GM21381 (cell line): ENCODE measurements around the gene IL33.

Source experiments
- ATAC-seq: cut with Tn5 transposase; IDR thresholded peaks from one replicate; pipeline ENCODE4 v1.9.1; 2021; ENCODE audit warnings: mild to moderate bottlenecking, moderate library complexity; ENCODE audit not compliant: unreplicated experiment

The IL33 gene

DNA sequence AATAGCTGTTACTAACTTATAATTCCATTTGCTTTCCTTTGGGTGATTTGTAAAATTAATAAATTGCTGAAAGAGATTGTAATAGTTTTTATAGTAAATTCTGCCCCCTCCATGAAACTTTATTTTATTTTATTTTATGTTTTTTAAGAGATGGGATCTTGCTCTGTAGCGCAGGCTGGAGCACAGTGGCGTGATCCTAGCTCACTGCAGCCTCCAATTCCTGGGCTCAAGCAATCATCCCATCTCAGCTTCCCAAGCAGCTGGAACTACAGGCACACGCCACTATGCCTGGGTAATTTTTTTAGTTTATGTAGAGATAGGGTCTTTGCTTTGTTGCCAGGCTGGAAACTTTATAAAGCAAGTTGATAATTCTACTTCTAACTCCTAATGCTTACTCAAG, 395 bp downstream of the IL33 start:
- no peak for ATAC-seq

DNA sequence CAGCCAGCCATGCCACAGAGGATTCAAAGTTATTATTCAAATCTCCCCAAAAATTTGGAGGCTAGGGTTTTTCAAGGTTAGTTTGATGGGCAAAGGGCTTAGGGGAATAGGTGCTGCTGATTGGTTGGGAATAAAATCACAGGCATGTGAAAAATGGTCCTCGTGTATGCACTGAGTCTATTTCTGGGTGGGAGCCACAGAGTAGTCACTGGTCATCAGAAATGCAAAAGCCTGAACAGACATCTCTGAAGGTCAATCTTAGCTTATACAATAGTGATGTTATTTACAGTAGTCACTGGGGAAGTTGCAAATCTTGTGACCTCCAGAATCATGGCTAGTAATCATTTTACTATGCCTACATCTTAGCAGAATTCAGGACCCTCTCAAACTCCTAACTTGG, 1.3 kb downstream of the IL33 start:
- ATAC-seq = no peak

DNA sequence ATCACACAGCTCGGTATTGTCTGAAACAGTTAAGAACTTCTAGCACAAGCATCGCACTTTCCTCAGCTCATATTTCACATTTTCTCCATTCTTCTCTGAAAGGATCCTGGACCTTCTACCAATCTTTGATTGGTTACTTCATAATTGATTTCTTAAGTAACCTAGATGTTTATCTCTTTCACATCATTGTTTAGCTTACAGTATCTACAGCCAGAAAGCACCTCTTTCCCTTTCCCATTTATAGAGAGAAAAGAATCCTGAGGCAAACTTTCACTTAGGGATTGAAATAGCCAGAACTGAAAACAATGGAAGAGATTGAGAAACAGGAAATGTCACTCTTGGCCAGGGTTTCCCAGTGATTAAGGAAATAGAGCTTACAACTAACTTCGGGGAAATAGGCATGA, 2.5 kb downstream of the IL33 start:
- ATAC-seq = no peak

DNA sequence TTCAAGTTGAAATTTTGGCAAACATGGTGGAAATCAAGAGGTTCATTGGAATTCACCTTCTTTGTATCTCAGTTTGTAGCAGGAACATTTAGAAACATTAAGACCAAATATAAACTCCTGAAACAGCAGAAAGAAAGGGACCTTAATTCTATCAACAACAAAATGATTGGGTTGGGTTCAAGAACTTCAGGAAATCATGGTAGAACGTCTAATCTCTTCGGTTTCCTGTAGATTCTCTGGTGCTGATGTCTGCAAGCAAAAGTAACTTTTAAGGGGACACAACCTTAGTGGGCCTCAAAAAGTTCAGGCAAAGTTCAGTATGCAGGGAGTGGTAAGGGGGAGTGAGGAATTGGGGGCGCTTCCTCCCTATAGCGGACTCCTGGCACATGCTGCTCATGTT, 3.4 kb downstream of the IL33 start:
- ATAC-seq = no peak

DNA sequence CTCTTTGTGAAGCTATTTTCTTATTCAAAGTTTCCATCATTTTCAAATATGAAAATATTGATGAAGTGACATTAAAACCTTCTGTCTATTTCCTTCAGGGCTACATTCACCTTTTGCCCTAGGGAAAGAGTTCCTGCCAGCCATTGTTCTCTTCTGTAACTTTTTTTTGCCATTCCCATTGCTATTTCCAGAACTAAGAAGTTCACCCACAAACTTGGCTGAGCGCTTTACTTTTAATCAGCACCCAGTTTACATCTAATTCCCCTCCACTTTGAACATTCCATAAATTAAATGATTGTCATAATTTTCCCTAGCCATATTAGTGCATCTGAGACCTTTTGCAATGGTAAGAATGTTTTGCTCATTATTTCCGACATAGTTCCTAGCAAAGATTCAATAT, 4.4 kb downstream of the IL33 start:
- ATAC-seq = no peak

DNA sequence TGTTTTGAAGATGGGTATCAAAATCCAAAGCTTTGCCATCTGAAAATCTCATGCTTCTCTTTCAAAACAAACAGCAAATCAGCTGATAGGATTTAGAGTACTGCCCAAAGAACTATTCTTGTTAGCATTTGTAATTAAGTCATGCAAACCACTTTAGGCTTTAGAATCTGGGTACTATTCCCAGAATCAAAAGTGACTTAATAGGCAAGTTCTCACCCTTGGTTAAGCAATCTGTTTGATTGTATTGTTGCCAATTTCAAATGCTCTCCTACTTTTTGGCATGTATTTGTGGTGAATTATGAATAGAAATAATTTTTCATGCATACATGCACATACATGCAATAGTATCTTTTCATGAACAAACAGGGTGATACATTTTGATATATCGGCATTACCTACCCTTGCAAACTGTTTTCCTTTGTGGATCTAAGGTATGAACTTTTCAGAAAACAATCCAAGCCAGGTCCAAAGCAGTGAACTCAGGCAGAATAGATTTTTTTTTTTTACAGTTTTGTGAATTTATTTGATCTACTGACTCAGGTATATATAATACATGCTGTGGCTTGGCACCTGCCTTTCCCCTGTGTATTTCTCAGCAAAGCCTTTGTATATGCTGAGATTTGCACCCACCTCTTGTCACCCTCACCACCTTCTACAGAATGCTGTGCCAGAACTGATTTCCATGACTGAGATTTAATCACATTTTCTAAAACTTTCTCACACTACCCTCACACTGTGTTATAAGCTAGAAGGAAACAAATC, 9.0 kb downstream of the IL33 start:
- ATAC-seq = no peak

DNA sequence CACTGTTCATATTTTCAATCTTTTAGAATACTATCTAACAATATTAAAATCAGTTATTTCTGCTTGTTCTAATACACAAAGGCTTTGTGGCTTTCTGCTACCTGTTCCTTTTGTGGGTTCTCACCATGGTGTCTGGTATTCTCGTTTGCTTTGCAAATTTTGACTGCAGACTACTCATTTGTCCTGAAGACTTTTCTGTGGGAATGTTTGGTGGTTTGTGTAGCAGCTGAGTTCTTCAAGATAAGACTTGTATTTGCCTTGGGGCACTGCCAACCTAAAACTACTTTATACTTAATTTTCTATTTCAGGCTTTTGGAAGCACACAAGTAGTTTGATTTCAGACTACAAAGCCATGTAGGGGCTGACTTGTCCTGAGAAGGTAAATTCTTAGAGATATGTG, 11.1 kb downstream of the IL33 start:
- ATAC-seq = no peak

DNA sequence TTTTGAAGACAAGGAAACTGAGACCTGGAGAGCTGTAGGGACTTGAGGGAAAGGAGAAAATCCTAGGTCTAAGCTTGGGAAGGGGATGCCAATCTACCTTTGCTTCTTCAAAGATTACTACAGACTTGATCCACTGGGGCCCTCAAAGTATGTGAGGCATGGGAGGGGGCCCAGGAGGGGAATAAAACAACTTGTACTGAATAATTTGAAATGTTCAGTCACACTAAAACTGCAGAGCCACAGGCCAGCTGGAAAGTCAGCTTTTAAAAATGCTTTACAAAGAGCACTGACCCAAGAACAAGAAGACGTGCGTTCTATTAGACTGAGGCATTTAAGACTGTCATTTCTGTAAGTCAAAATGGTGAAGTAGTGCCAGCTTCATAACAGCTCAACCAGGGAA, 13.6 kb downstream of the IL33 start:
- ATAC-seq = no peak

DNA sequence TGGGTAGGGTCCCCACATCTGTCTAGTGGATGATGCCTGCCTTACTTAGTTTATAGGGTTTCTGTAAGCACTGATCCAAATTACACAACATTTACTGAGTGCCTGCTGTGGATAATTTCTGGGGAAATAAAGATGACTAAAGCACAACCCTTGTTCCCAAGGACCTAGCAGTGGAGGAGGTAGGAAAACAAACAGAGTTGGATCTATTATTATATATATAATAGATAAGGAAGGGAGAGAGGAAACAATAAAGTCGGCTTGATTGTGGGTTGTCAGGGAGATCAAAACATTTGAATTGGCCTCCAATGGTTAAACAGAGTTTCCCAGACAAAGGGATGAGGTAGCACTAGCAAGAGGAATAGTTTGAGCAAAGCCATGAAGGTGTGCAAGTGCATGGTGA, 14.0 kb downstream of the IL33 start:
- no peak for ATAC-seq

DNA sequence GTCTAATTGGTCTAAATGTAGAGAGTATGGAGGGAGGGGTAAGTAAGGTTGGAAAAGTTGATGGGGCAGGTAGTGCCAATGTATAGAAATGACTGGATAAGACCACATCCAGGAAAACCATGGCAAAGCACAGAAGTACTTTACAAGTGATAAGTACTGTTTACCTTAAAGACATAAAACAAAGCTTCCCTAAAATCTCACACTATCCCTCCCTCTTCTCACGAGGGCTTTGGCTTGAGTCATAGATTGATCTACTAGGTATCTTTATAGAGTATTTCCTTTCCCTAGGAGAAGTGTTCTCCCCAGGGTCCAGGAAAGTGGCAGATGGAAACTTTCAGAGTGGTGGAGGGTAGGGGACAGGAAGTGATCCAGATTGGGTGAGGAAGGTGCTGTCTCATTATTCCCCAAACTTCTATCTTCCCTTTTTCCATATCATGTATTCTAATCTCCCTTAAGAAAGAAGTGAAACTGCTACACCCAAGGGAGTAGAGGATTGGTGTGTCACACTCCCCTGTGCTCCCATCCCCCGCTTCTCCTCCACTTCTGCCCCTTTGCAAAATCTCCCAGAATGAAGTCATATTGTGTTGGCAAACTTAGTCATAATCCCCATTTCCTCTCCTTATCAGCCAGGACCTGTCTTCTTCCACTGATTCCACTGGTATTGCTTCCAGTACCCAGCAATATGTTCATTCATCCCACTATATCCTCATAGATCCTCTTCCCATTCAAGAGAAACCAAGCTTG, 14.6 kb downstream of the IL33 start:
- ATAC-seq = no peak

DNA sequence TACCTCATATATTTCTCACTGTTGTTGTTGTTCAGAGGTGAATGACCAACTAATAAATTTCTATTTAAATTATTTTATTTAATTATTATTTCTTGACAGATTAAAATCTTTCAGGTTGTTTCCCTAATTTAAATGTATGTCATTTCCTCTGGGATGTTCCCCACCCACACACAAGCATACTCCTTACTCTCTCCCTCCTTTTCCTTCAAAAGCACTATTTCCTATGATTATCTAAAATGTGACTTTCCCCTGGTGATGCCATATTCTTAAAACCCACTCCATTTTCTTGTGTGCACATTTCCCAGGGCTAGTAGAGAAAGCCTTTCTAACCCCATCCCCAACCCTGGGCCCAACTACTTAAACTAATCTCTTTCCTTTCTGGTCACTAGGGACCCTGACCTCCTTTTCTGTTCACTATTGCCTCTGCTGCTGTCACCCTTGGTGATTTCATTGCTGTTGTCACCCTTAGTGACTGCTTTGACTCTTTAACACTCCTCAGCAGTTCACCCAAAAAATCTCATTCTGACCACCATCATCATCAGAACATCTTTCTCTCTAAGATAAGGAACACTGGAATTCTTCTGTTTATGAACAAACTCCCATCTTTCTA, 16.8 kb downstream of the IL33 start:
- ATAC-seq = no peak

DNA sequence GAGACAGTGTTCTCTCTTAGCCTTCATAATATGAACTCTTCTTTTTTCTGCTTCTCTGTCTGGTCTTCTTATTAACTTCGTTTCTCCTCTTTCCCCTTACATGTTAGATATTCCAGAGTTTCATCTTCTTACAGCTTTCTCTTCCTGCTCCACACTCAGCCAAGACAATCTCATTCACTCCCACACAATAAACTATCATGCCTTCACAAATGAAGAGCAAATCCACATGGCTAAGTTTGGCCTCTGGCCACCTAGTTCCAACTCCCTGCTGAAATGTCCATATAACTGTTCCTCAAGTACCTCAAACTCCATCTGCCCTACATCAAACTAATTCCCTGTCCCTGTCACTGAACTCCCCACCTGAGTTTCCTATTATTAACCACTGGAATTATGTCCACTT, 18.4 kb downstream of the IL33 start:
- ATAC-seq = no peak

DNA sequence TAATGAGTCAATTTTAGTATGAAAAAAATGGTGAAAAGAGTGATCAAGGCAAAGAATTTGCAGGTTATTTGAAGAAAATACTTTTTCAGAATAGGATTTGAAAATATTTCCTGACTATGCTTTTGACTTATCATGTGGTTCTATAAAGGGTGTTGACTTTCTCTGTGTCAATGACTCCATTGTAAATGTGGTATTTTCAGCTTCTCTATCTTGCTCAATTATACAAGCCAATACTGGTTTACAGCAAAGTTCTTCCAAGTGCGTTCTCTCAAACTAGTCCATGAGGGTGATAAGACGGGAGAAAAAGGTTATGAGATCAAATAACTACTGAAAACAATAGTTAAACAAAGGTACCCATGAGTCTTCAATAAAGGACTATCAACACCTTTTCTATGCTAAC, 21.7 kb downstream of the IL33 start:
- ATAC-seq = no peak

DNA sequence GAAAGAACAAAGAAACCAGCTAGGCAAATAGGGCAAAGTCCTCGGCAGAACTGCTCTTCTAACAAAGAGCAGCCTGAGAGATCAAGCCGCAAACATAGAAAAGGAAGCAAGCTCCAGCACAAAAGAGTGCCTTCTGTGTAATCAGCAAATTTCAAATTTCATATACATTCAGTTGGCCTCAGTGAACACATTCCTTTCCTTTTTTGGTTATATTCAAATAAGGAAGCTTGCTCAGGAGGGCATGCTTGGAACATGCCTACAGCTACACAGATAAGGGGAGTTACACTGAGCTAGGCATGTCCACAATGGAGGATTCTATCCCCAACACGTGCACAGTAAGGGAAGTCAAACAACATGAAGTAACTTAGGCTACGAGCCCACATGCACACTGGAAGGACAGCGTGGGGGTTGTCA, 23.4 kb downstream of the IL33 start:
- ATAC-seq = no peak

DNA sequence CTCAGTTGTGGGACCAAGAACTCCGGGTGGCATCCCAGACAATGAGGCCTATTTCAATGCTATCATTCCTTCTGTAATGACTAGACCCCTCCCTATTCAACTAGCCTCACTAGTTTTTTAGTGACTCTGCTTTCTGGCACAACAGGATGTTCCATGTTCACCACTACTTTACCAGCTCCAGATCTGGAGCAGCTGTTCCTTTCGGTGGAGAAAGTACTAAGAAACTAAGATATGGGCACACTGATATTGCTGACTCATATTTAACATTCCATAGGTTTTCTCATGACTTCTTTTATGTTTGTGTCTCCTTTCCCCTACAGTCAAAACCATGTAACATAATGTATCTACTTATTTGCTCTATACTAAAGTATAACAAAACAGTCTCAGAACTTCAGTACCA, 24.1 kb downstream of the IL33 start:
- no peak for ATAC-seq

DNA sequence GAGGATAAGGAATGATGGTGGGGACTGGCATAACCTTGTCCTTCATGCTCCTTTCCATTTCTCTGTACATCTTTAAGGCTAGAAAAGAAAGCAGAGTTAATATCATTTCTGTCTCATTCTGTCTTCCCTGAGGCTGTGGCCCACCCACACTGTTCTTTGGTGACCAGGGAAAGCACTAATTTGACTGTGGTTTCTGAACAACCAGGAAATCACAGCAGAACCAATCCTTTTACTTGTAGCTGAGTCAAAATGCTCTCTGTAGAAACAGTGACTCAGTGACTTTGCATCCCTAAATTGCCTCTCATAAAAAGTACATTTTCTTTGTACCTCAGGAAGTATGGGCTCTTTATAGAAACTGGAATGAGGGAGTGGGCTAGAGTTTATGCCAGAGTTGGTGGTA, 28.1 kb downstream of the IL33 start:
- ATAC-seq = peak; percentile 89

DNA sequence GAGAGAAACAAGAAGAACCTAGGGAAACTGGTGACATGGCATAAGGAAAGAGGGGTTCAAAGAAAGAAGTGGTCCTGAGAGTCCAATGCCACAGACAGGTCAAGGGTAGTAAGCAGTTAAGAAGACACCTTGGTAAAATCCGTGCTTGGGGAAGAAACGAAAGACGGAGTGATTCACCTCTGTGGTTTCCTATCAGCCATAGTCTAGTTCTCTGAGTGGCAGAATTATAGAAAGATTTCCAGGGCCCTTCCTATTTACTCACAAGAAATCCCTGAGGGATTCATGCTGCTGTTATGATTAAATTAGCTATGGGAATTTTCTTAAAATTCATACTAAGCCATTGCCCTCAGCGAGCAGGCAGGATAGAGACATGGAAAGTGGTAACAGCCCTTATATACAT, 31.7 kb downstream of the IL33 start:
- no peak for ATAC-seq

DNA sequence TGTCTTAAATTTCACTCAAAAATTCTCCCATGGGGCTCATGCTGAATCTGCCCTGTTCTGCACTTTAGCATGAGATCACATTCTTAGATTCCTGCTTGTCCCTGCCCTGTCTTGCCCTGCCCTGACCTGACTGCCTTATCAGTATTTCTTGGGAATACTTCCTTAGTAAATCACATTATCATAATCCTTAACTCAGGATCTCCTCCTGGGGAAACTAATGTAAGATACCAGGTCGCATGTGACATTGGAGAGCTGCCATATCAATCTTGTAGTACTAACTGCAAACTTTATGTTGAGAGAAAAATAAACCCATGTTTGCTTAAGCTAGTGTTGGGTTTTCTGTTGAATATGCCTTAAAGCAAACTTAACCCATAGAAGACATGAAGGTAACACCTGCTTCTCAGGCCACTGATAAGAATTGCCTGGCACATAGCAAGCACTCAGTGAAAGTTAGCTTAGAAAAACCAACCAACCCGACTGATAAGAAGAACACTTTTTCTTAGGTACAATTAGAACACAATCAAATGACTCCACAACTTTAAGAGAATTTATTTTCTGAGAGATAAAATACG, 53.3 kb downstream of the IL33 start:
- ATAC-seq = no peak

DNA sequence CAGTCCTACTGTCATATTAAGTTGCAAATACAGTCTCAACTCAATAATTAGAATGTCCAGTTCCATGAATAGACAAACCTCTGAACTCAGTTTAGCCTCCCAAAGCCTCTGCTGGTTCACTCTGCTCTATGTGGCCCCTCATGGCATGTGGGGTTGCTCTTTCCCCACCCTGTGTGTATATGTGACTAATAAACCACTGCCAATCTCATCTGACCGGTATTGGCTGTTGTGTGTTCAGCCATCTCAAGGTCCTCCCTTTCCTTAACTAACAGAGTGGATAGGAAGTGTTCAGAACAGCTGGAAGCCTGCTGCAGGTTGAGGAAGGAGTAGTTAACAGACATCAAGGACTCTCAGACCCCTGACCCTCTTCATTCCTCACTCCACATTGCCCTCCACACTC, 55.3 kb downstream of the IL33 start:
- ATAC-seq = no peak

DNA sequence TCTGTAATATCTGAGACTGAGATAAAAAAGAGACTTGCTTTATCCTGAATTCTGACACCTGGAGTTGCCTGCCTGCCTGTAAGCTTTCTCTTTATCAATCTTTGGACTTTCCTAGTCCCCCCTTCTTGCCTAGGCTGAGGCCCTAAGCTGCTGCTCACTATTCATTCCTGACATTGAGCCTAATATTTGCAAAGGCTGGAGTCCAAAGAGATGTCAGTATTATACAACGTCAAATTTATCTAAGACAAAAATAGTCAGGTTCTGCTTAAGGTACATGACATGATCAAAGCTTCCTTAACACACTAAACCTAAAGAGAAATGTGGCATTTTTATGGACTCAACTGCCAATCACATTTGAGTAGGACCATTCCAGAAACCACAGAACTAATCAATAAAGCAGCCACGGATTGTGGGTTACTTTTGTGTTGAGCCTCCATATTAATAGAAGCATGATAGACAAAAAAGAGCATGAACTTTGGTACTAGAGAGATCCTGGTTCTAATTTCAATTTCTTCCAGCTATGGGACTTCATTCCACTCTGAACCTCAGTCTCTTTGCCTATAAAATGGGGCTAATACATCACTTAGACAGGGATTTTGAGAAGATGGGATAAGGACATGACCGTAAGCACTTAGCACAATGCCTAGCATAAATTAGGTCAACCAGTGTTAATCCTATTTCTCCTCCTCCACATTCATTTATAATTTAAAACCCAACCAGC, 56.1 kb downstream of the IL33 start:
- ATAC-seq = no peak

DNA sequence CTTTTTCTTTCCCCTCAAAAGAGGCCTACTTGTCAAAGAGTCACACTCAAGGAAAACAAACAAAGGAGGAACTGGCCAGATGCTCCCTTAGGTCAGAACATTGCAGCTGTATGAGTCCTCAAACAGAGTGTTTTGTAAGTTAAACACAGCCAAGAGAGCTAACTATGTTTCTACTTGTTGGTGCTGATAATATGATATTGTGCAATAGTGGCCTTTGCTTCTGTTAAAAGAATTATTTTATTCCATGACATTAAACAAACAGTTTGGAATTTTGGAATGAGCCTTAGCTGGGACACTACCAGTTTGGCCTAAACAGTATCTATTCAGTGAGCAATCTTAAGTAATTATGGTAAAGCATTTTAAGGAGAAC, 56.6 kb downstream of the IL33 start:
- ATAC-seq = no peak
